Mesenchymal stem cell (in vitro differentiated cells and primary cell): ENCODE data around the gene BPI.

Experiments
- DNase-seq: peaks from one replicate; pipeline ENCODE4 v3.0.0-alpha.2; 2013
- H2AFZ ChIP-seq: one replicate; pipeline ENCODE4 v1.6.1; 2013; ENCODE audit warnings: low read depth, mild to moderate bottlenecking, control low read depth, inconsistent platforms, low read length, moderate library complexity
- H2AK5ac ChIP-seq: 2 replicates; pipeline ENCODE4 v1.6.1; 2013; ENCODE audit warnings: low read length, moderate library complexity, mild to moderate bottlenecking, inconsistent platforms; ENCODE audit not compliant: severe bottlenecking
- H2BK120ac ChIP-seq: one replicate; pipeline ENCODE4 v1.6.1; 2013; ENCODE audit warnings: low read depth, mild to moderate bottlenecking, inconsistent platforms, low read length, moderate library complexity
- H2BK12ac ChIP-seq, 2 experiments: one replicate each; pipeline ENCODE4 v1.6.1; 2013; ENCODE audit warnings: inconsistent platforms in 2 of 2, low read length in 2 of 2, mild to moderate bottlenecking in 2 of 2, moderate library complexity in 2 of 2, control low read depth in 1 of 2
- H2BK15ac ChIP-seq: one replicate; pipeline ENCODE4 v1.6.1; 2013; ENCODE audit warnings: mild to moderate bottlenecking, low read depth, inconsistent platforms; ENCODE audit not compliant: poor library complexity, severe bottlenecking
- H2BK5ac ChIP-seq: 2 replicates; pipeline ENCODE4 v1.6.1; 2013; ENCODE audit warnings: low read depth, mild to moderate bottlenecking, low read length, control low read depth, inconsistent platforms; ENCODE audit not compliant: poor library complexity, severe bottlenecking
- H3K14ac ChIP-seq, 2 experiments: one replicate each; pipeline ENCODE4 v1.6.1; 2013; ENCODE audit warnings: inconsistent platforms in 2 of 2, low read length in 2 of 2, control low read depth in 1 of 2, mild to moderate bottlenecking in 1 of 2, moderate library complexity in 1 of 2
- H3K18ac ChIP-seq, 2 experiments: one replicate each; pipeline ENCODE4 v1.6.1; 2013; ENCODE audit warnings: inconsistent platforms in 2 of 2, low read length in 2 of 2, control low read depth in 1 of 2, low read depth in 1 of 2, mild to moderate bottlenecking in 1 of 2
- H3K23ac ChIP-seq, 2 experiments: one replicate each; pipeline ENCODE4 v1.6.1; 2013; ENCODE audit warnings: inconsistent platforms in 2 of 2, low read length in 2 of 2, mild to moderate bottlenecking in 2 of 2, moderate library complexity in 2 of 2, control low read depth in 1 of 2
- H3K27ac ChIP-seq: 2 replicates; pipeline ENCODE4 v1.5.1; 2013; ENCODE audit warnings: mild to moderate bottlenecking, moderate library complexity, low read length, control low read depth, inconsistent platforms; ENCODE audit not compliant: poor library complexity, severe bottlenecking
- H3K27me3 ChIP-seq, 2 experiments: 2 replicates each; pipeline versions ENCODE4 v1.6.1 to v1.7.0; 2013; ENCODE audit warnings: low read length in 2 of 2, mild to moderate bottlenecking in 2 of 2, moderate library complexity in 2 of 2, control low read depth in 1 of 2, inconsistent platforms in 1 of 2; ENCODE audit not compliant: control insufficient read depth in 1 of 2, insufficient read depth in 1 of 2
- H3K36me3 ChIP-seq, 2 experiments: 2 replicates each; pipeline versions ENCODE4 v1.6.1 to v1.7.0; 2013; ENCODE audit warnings: low read length in 2 of 2, control low read depth in 1 of 2, inconsistent platforms in 1 of 2, low read depth in 1 of 2, mild to moderate bottlenecking in 1 of 2; ENCODE audit not compliant: insufficient read depth in 2 of 2, control insufficient read depth in 1 of 2
- H3K4ac ChIP-seq, 2 experiments: one replicate each; pipeline ENCODE4 v1.6.1; 2013; ENCODE audit warnings: inconsistent platforms in 2 of 2, low read length in 2 of 2, mild to moderate bottlenecking in 2 of 2, moderate library complexity in 2 of 2, control low read depth in 1 of 2, low read depth in 1 of 2
- H3K4me1 ChIP-seq: 2 replicates; pipeline ENCODE4 v1.6.1; 2013; ENCODE audit warnings: low read depth, low read length, control low read depth; ENCODE audit not compliant: control insufficient read depth, insufficient read depth
- H3K4me2 ChIP-seq: 2 replicates; pipeline ENCODE4 v1.6.1; 2013; ENCODE audit warnings: low read length, mild to moderate bottlenecking, inconsistent platforms; ENCODE audit not compliant: poor library complexity, severe bottlenecking
- H3K4me3 ChIP-seq, 2 experiments: 2 replicates each; pipeline versions ENCODE4 v1.5.1 to v1.7.0; 2013; ENCODE audit warnings: low read length in 2 of 2, mild to moderate bottlenecking in 2 of 2, control low read depth in 1 of 2, low read depth in 1 of 2; ENCODE audit not compliant: insufficient read depth in 1 of 2
- H3K79me1 ChIP-seq: replicated peaks from 2 replicates; pipeline ENCODE4 v1.6.1; 2013; ENCODE audit warnings: mild to moderate bottlenecking, control low read depth, low read length, inconsistent platforms; ENCODE audit not compliant: poor library complexity, severe bottlenecking
- H3K9ac ChIP-seq: 2 replicates; pipeline ENCODE4 v1.7.0; 2013; ENCODE audit warnings: mild to moderate bottlenecking, low read length, moderate library complexity
- H3K9me3 ChIP-seq: 2 replicates; pipeline ENCODE4 v1.7.0; 2013; ENCODE audit warnings: mild to moderate bottlenecking, low read length; ENCODE audit not compliant: control insufficient read depth
- H4K8ac ChIP-seq: one replicate; pipeline ENCODE4 v1.6.1; 2013; ENCODE audit warnings: inconsistent platforms, mild to moderate bottlenecking, low read length, moderate library complexity
- H4K91ac ChIP-seq: one replicate; pipeline ENCODE4 v1.6.1; 2013; ENCODE audit warnings: mild to moderate bottlenecking, low read length, inconsistent platforms
- WGBS: methylation state at CpG from one replicate; pipeline ENCODE4 v1.1.7; 2013; ENCODE audit warnings: mixed read lengths; 5-methylcytosine and 5-hydroxymethylcytosine counted together

Gene BPI

DNA sequence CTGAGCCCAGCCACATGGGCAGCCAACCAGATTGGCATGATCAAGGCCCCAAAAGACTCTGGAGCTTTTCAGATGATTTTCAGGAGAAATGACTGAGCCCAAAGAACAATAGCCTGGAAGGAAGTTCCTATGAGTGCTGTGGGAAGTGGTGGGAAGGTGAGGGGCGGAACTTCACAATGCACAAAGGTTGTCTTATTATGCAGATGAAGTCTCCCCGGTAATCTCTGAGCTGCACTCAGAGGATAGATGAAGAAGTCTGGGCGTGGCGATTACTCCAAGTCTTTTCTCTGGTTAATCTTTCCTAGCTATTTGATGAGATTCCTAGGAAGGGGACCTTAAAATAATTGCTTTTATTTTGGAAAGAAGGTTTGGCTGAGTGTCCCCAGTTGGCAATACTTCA lies 79.2 kb downstream of the BPI start:
- Histone ChIP-seq H2AFZ (no peak overlapping the region), H2AK5ac (no peak overlapping the region), H3K14ac (no peak overlapping the region), H2BK5ac (no peak overlapping the region), H3K18ac (no peak overlapping the region), H3K4ac (no peak overlapping the region), H4K8ac (no peak overlapping the region), H3K23ac (no peak overlapping the region), H3K9ac (no peak overlapping the region), H3K4me2 (no peak overlapping the region), H3K27ac (no peak overlapping the region), H3K79me1 (no peaks in the 10 kb centered on the region), H3K36me3 (no peaks in the 10 kb centered on the region), H3K4me1 (no peaks in the 10 kb centered on the region), H3K4me3 (no peak overlapping the region), H3K27me3 (peaks cover 30 to 47% of the 10 kb centered on the region in 2 experiments), H4K91ac (no peak overlapping the region), H2BK15ac (no peak overlapping the region), H2BK12ac (no peak overlapping the region), H3K9me3 (no peaks in the 10 kb centered on the region), H2BK120ac (no peak overlapping the region)
- DNase-seq: no peak
- WGBS: 71% methylated on average over 4 of the region's 4 CpGs

DNA sequence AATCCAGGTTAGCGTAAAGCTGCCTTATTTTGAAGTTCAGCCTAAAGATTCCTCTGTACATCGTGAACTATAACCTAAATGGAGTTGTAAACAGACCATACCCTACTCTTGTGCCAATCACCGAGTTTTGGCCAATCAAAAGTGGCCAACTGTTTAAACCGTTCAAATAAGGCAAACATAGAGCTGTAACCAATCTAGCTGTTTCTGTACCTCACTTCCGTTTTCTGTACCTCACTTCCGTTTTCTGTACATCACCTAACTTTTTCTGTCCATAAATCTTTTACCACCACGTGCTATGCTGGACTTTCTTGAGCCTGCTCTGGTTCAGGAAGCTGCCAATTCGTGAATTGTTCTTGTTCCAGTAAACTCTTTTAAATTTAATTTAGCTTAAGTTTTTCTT lies 82.0 kb downstream of the BPI start:
- Histone ChIP-seq H3K4me2 (no peak overlapping the region), H4K8ac (no peak overlapping the region), H2BK120ac (no peak overlapping the region), H3K14ac (no peak overlapping the region), H3K4me1 (no peaks in the 10 kb centered on the region), H3K9ac (no peak overlapping the region), H3K4me3 (no peak overlapping the region), H2BK12ac (no peak overlapping the region), H3K23ac (no peak overlapping the region), H3K79me1 (no peaks in the 10 kb centered on the region), H2BK5ac (no peak overlapping the region), H2AFZ (no peak overlapping the region), H3K36me3 (no peaks in the 10 kb centered on the region), H3K4ac (no peak overlapping the region), H2BK15ac (no peak overlapping the region), H3K27me3 (peaks cover 46 to 63% of the 10 kb centered on the region in 2 experiments), H4K91ac (no peak overlapping the region), H3K18ac (no peak overlapping the region), H3K27ac (no peak overlapping the region), H2AK5ac (no peak overlapping the region), H3K9me3 (peaks cover 4% of the 10 kb centered on the region)
- WGBS: 84% methylated on average over 8 of the region's 8 CpGs
- DNase-seq: no peak

DNA sequence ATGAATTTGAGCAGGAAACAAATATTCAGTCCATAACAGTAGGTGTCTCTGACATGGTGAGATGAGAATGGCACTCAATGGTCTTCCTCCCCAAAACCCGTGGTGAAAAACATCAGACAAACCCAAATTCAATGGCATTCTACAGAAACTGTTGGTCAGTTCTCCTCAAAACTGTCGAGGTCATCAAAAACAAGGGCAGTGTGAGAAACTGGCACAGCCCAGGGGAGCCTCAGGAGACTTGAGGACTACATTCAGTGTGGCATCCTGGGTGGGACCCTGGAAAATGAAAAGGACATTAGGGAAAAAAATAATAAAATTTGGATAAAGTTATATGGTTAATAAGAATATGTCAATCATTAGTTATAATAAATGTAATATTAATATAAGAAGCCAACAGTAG lies 82.9 kb downstream of the BPI start:
- H3K18ac ChIP-seq: no peak overlapping the region

More for the DNA sequence above, 82.9 kb downstream of the BPI start:
- H2AFZ ChIP-seq: no peak overlapping the region
- H3K23ac ChIP-seq: no peak overlapping the region
- H3K9me3 ChIP-seq: peaks cover 4% of the 10 kb centered on the region
- no peak overlapping the region for H2BK15ac ChIP-seq
- H3K4me3 ChIP-seq: no peak overlapping the region
- DNase-seq: no peak
- H3K9ac ChIP-seq: no peak overlapping the region
- 57% methylated on average over 2 of the region's 2 CpGs for WGBS
- no peak overlapping the region for H2BK12ac ChIP-seq
- peaks cover 44 to 61% of the 10 kb centered on the region in 2 experiments for H3K27me3 ChIP-seq
- H2AK5ac ChIP-seq: no peak overlapping the region
- H3K14ac ChIP-seq: no peak overlapping the region
- no peak overlapping the region for H4K91ac ChIP-seq
- no peak overlapping the region for H3K4ac ChIP-seq
- H2BK5ac ChIP-seq: no peak overlapping the region
- no peaks in the 10 kb centered on the region for H3K36me3 ChIP-seq
- H3K79me1 ChIP-seq: no peaks in the 10 kb centered on the region
- no peak overlapping the region for H4K8ac ChIP-seq
- no peak overlapping the region for H3K4me2 ChIP-seq
- no peak overlapping the region for H3K27ac ChIP-seq
- no peaks in the 10 kb centered on the region for H3K4me1 ChIP-seq
- no peak overlapping the region for H2BK120ac ChIP-seq
